Psoas muscle (tissue), 8 donors: Measurements from ENCODE around the gene ZNF277. TPM values are rescaled to one million over a fixed set of nuclear protein-coding genes. Genes with fewer than 3 reads are reported as not detected.
"Not testable (repeated sequence)": the region's sequence is repeated elsewhere in the genome, so short reads cannot be mapped to it uniquely, and the experiment has no call there.

Experiments used
- ATAC-seq, 4 donors: fragments of 200-7000 bp; cut with Tn5 transposase; one replicate each; pipeline ENCODE4 v1.9.1; 2020; ENCODE audit warnings: moderate library complexity in 3 of 4, mild to moderate bottlenecking in 2 of 4
- DNase-seq, 2 donors: peaks; one replicate each; pipeline ENCODE4 v3.0.0-alpha.2; 2020
- H3K27ac ChIP-seq: fragments of 200-600 bp; one replicate; pipeline ENCODE4 v1.8.0; 2022
- H3K27me3 ChIP-seq, 3 donors: fragments of 200-600 bp in 1 of 3; one replicate each; pipeline versions ENCODE4 v1.6.1 to v1.8.0; 2013 to 2022; ENCODE audit warnings: low read length in 2 of 3, mild to moderate bottlenecking in 2 of 3, moderate library complexity in 1 of 3; ENCODE audit not compliant: insufficient read depth in 3 of 3
- H3K36me3 ChIP-seq, 2 donors: fragments of 200-600 bp in 1 of 2; one replicate each; pipeline versions ENCODE4 v1.6.1 to v1.8.0; 2013 to 2022; ENCODE audit warnings: low read depth in 1 of 2, mild to moderate bottlenecking in 1 of 2, moderate library complexity in 1 of 2; ENCODE audit not compliant: insufficient read depth in 1 of 2
- H3K4me1 ChIP-seq: fragments of 200-600 bp; one replicate; pipeline ENCODE4 v1.8.0; 2022
- H3K4me3 ChIP-seq: fragments of 200-600 bp; one replicate; pipeline ENCODE4 v1.8.0; 2022; ENCODE audit warnings: mild to moderate bottlenecking
- H3K9me3 ChIP-seq: fragments of 200-600 bp; one replicate; pipeline ENCODE4 v1.8.0; 2022
- CTCF ChIP-seq: fragments of 200-600 bp; IDR thresholded peaks from one replicate; pipeline ENCODE4 v1.8.0; 2022; ENCODE audit warnings: antibody characterized with exemption
- WGBS, 3 donors: extraction: QIAGEN DNeasy Blood & Tissue Kit; methylation state at CpG; one replicate each; pipeline versions ENCODE4 v1.1.6 to v1.1.7; 2013; 5-methylcytosine and 5-hydroxymethylcytosine counted together
- intact Hi-C, 2 donors: fragments of 100-400 bp; cut with DNase I; formaldehyde crosslinking; loops; one replicate each; pipeline versions ENCODE4 v1.11.0 to v1.14.2; 2022
- polyA plus RNA-seq, 3 donors: library from polyadenylated mRNA; stranded (reverse); fragments of 200-250 nt; gene quantifications; one replicate each; pipeline ENCODE4 v1.2.3, GENCODE V29; 2013
- total RNA-seq, 4 donors: library from RNA; stranded (reverse); fragmentation: NEBNext Ultra II Directional in 2 of 4; extraction: Animal tissue kit (Norgen Biotek cat#: 25700) in 2 of 4; gene quantifications; one replicate each; pipeline versions ENCODE4 v1.2.1 to v1.2.4, GENCODE V29; 2021 to 2023
- donor health status: healthy with polysubstance abuse.
- donor health status: DM: no; HTN: no; CAD: no; lungs with moderate emphysema.
- donor health status: Bipolar disorder and iron deficiency.
- donor health status: healthy.
- donor health status: DM: yes; HTN: yes; CAD: no.
- donor health status: DM: no; HTN: no; CAD: no.
- donor health status: DM: no; HTN: no; CAD: no.
- donor health status: DM: yes; HTN: yes; CAD: no.

Gene ZNF277
- total and polyA plus RNA-seq, 7 donors = 6.9 to 16.7 (median 11.6) TPM

GRCh38 chr7:112234147-112234546, 27.7 kb downstream of the ZNF277 start:
- Histone ChIP-seq H3K27ac (no peak overlapping the region), H3K4me1 (peaks cover 10% of the 10 kb centered on the region), H3K4me3 (no peak overlapping the region), H3K9me3 (no peaks in the 10 kb centered on the region), H3K36me3 (no peaks in the 10 kb centered on the region), H3K27me3 (no peaks in the 10 kb centered on the region)
- WGBS, 3 donors = 96 to 100% (median 97%) methylated on average over 1 of the region's 1 CpG
- intact Hi-C loops = no loop called here
- no peak for DNase-seq
- ATAC-seq = no peak
- TF ChIP-seq CTCF = no peak

- Histone ChIP-seq H3K9me3 (no peaks in the 10 kb centered on the region), H3K36me3 (no peaks in the 10 kb centered on the region), H3K27me3 (no peaks in the 10 kb centered on the region), H3K4me1 (peaks cover 10% of the 10 kb centered on the region), H3K27ac (no peak overlapping the region), H3K4me3 (no peak overlapping the region)
- 97 to 99% (median 97%) methylated on average over 2 of the region's 2 CpGs for WGBS, 3 donors
- no peak for DNase-seq
- intact Hi-C loops = no loop called here
- no peak for TF ChIP-seq CTCF
- ATAC-seq = no peak
Measured at GRCh38 chr7:112236597-112236996, 30.1 kb downstream of the ZNF277 start.

- ATAC-seq = no peak
- WGBS, 3 donors = 98 to 100% (median 98%) methylated on average over 3 of the region's 3 CpGs
- Histone ChIP-seq H3K36me3 (no peaks in the 10 kb centered on the region), H3K27ac (no peak overlapping the region), H3K27me3 (no peaks in the 10 kb centered on the region), H3K9me3 (no peaks in the 10 kb centered on the region), H3K4me1 (peaks cover 5% of the 10 kb centered on the region), H3K4me3 (no peak overlapping the region)
- DNase-seq = no peak
- intact Hi-C loops = no loop called here
- no peak for TF ChIP-seq CTCF
Measured at GRCh38 chr7:112238330-112238729, 31.8 kb downstream of the ZNF277 start.

GRCh38 chr7:112238852-112239610, 32.5 kb downstream of the ZNF277 start:
- H3K9me3 ChIP-seq = no peaks in the 10 kb centered on the region
- no peaks in the 10 kb centered on the region for H3K36me3 ChIP-seq
- no peaks in the 10 kb centered on the region for H3K4me1 ChIP-seq
- no peak for DNase-seq
- no peak overlapping the region for H3K4me3 ChIP-seq
- no peaks in the 10 kb centered on the region for H3K27me3 ChIP-seq
- TF ChIP-seq CTCF = no peak
- no peak overlapping the region for H3K27ac ChIP-seq
- 91 to 98% (median 92%) methylated on average over 9 of the region's 9 CpGs for WGBS, 3 donors
- intact Hi-C loops = no loop called here
- peak in 1 of 4 donors; percentile 35 for ATAC-seq

- 98 to 100% (median 99%) methylated on average over 2 of the region's 2 CpGs for WGBS, 3 donors
- ATAC-seq (no peak), DNase-seq (no peak)
- Histone ChIP-seq H3K4me3 (no peak overlapping the region), H3K36me3 (no peaks in the 10 kb centered on the region), H3K4me1 (no peaks in the 10 kb centered on the region), H3K27ac (no peak overlapping the region), H3K27me3 (no peaks in the 10 kb centered on the region), H3K9me3 (no peaks in the 10 kb centered on the region)
- intact Hi-C loops = no loop called here
- no peak for TF ChIP-seq CTCF
Measured at GRCh38 chr7:112248598-112248997, 42.1 kb downstream of the ZNF277 start.

- H3K36me3 ChIP-seq, H3K27me3 ChIP-seq, intact Hi-C loops, DNase-seq, H3K9me3 ChIP-seq, H3K4me1 ChIP-seq, H3K27ac ChIP-seq, H3K4me3 ChIP-seq, ATAC-seq: not testable (repeated sequence)
- WGBS, 3 donors = 70 to 76% (median 75%) methylated on average over 11 to 13 of the region's 13 CpGs
Measured at GRCh38 chr7:112249967-112250366, 43.5 kb downstream of the ZNF277 start.
